PFSK-1 (cell line): Measurements from ENCODE around the gene GP1BB.

Experiments
- FOXP2 ChIP-seq: optimal IDR thresholded peaks from 2 replicates; pipeline ENCODE3; 2011; ENCODE audit warnings: borderline replicate concordance, control low read depth, inconsistent platforms; ENCODE audit not compliant: insufficient read depth; ENCODE audit errors: extremely low read length, extremely low read depth
- POLR2AphosphoS5 ChIP-seq: IDR thresholded peaks from 2 replicates; pipeline ENCODE4 v1.6.1; 2012; ENCODE audit warnings: low read depth, mild to moderate bottlenecking, control low read depth, low read length, moderate library complexity
- SIN3A ChIP-seq: IDR thresholded peaks from 2 replicates; pipeline ENCODE4 v1.6.1; 2012; ENCODE audit warnings: mild to moderate bottlenecking, low read length, moderate library complexity, borderline replicate concordance; ENCODE audit not compliant: insufficient read depth
- TAF1 ChIP-seq: IDR thresholded peaks from 2 replicates; pipeline ENCODE4 v1.6.1; 2012; ENCODE audit warnings: low read length, control low read depth, borderline replicate concordance; ENCODE audit not compliant: insufficient read depth
- TF ChIP-seq, protein P1 (sequence below), 2 experiments: IDR thresholded peaks; 2 replicates each; pipeline versions ENCODE4 v1.6.1 to v1.8.0; 2011 to 2012; ENCODE audit warnings: low read depth in 2 of 2, low read length in 2 of 2, control low read depth in 1 of 2, inconsistent platforms in 1 of 2, mild to moderate bottlenecking in 1 of 2, moderate library complexity in 1 of 2; ENCODE audit not compliant: insufficient read depth in 1 of 2

DNA sequence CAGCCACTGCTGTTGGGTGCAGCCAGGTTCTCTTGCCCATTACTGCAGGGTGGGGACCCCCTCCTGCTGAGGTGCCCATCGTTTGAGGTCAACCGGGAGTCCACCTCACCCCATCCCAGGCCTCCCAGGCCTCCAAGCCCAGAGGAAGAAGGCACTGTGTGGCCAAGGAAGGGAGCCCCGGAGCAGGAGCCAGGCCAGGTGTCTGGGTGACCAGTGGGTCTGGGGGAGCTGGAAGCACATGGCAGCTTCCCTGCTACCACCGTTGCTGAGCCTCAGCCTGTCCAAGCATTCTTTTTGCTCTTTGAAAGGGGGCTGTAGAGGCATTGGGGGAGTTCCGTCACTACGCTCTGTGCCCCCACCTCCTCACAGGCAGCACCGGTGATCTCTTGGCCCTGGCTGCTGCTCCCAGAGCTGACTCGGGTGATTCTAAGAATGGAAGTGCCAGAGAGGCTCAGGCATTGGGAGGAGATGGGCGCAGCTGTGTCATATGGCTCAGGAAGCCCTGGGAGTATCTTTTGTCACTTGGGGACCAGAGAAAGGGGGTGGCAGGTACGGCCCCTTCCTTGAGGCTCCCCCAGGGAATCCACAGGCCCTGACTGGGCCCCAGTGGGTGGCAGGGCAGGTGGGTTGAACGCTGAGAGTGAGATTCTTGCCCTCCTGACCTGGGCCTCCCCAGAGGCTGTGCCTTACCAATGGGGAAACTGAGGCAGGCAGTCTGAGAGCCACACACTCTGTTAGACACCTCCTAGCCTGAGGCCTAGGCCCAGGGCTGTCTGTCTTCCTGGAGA is 7.1 kb upstream of the GP1BB start:
- no peak for TF ChIP-seq POLR2AphosphoS5
- TF ChIP-seq, protein P1, sequence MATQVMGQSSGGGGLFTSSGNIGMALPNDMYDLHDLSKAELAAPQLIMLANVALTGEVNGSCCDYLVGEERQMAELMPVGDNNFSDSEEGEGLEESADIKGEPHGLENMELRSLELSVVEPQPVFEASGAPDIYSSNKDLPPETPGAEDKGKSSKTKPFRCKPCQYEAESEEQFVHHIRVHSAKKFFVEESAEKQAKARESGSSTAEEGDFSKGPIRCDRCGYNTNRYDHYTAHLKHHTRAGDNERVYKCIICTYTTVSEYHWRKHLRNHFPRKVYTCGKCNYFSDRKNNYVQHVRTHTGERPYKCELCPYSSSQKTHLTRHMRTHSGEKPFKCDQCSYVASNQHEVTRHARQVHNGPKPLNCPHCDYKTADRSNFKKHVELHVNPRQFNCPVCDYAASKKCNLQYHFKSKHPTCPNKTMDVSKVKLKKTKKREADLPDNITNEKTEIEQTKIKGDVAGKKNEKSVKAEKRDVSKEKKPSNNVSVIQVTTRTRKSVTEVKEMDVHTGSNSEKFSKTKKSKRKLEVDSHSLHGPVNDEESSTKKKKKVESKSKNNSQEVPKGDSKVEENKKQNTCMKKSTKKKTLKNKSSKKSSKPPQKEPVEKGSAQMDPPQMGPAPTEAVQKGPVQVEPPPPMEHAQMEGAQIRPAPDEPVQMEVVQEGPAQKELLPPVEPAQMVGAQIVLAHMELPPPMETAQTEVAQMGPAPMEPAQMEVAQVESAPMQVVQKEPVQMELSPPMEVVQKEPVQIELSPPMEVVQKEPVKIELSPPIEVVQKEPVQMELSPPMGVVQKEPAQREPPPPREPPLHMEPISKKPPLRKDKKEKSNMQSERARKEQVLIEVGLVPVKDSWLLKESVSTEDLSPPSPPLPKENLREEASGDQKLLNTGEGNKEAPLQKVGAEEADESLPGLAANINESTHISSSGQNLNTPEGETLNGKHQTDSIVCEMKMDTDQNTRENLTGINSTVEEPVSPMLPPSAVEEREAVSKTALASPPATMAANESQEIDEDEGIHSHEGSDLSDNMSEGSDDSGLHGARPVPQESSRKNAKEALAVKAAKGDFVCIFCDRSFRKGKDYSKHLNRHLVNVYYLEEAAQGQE (IDR thresholded peaks at IDR 0.05; ENCODE audit: insufficient read depth in 1 of 2, low read depth in 2 of 2, low read length in 2 of 2) = no peak
- no peak for TF ChIP-seq TAF1
- TF ChIP-seq SIN3A = no peak
- no peak for TF ChIP-seq FOXP2
